Stimulated activated naive CD4-positive, alpha-beta T cell (primary cell): ENCODE results near the gene COX7A1.
"Not testable (repeated sequence)": the region's sequence is repeated elsewhere in the genome, so short reads cannot be mapped to it uniquely, and the experiment has no call there.

Source experiments
- DNase-seq, 6 experiments: peaks; one replicate each; lab custom pipeline; 2025; lab: John Stamatoyannopoulos, UW

COX7A1 gene

GRCh38 chr19:36152352-36153091 lies at the start of gene COX7A1:
TSS of gene COX7A1 (minus strand) at chr19:36152447. CDS start at chr19:36152407, 40 bp downstream.
- no peak for DNase-seq

- no peak for DNase-seq
Measured at GRCh38 chr19:36201684-36202083, 49.4 kb upstream of the COX7A1 start.

- no peak for DNase-seq
Measured at GRCh38 chr19:36198119-36198518, 45.9 kb upstream of the COX7A1 start.

GRCh38 chr19:36196249-36196648 lies 44.0 kb upstream of the COX7A1 start:
- DNase-seq: no peak

GRCh38 chr19:36186722-36187121 lies 34.5 kb upstream of the COX7A1 start:
- not testable (repeated sequence) for DNase-seq

- no peak for DNase-seq
Measured at GRCh38 chr19:36183245-36183628, 31.0 kb upstream of the COX7A1 start.

- DNase-seq: no peak
Measured at GRCh38 chr19:36182612-36183244, 30.5 kb upstream of the COX7A1 start.

- not testable (repeated sequence) for DNase-seq
Measured at GRCh38 chr19:36179077-36179476, 26.8 kb upstream of the COX7A1 start.

GRCh38 chr19:36173846-36174245 lies 21.6 kb upstream of the COX7A1 start:
- not testable (repeated sequence) for DNase-seq

- no peak for DNase-seq
Measured at GRCh38 chr19:36172852-36173251, 20.6 kb upstream of the COX7A1 start.

- DNase-seq: no peak
Measured at GRCh38 chr19:36169084-36169760, 17.0 kb upstream of the COX7A1 start.

- no peak for DNase-seq
Measured at GRCh38 chr19:36163813-36164212, 11.6 kb upstream of the COX7A1 start.

- DNase-seq: no peak
Measured at GRCh38 chr19:36160821-36161596, 8.8 kb upstream of the COX7A1 start.

GRCh38 chr19:36153126-36153525 lies 879 bp upstream of the COX7A1 start:
- DNase-seq: no peak

GRCh38 chr19:36152019-36152351 lies 262 bp downstream of the COX7A1 start:
- no peak for DNase-seq

GRCh38 chr19:36151144-36152018 lies 866 bp downstream of the COX7A1 start:
- no peak for DNase-seq

GRCh38 chr19:36150586-36150985 lies 1.7 kb downstream of the COX7A1 start:
- DNase-seq: no peak

GRCh38 chr19:36149673-36150406 lies 2.4 kb downstream of the COX7A1 start:
- no peak for DNase-seq

GRCh38 chr19:36144624-36145023 lies 7.6 kb downstream of the COX7A1 start:
- DNase-seq: no peak

- no peak for DNase-seq
Measured at GRCh38 chr19:36142496-36142895, 9.8 kb downstream of the COX7A1 start.

- no peak for DNase-seq
Measured at GRCh38 chr19:36142046-36142445, 10.2 kb downstream of the COX7A1 start.
